K562 (cell line): ENCODE measurements around the gene LY6G6C. TPM values are rescaled to one million over a fixed set of nuclear protein-coding genes. Genes with fewer than 3 reads are reported as not detected.

Source experiments
- ATAC-seq: fragments of 200-7000 bp; cut with Tn5 transposase; 3 replicates; pipeline ENCODE4 v1.9.1; 2020; ENCODE audit warnings: moderate library complexity
- BruUV-seq: library from RNA; stranded (reverse); fragments of 400-500 nt; replicated peaks from 2 replicates; lab custom pipeline; 2021; lab: Mats Ljungman, UMichigan
- CTCF ChIA-PET: fragments of 300-600 bp; formaldehyde crosslinking; extraction: SDS; loops from one replicate; lab custom pipeline; 2021; ENCODE audit warnings: low intra/inter-chr PET ratio; lab: Yijun Ruan, JAX
- POLR2A ChIA-PET: fragments of 300-600, 350-650 bp; sonication (Branson Sonifier 250); formaldehyde crosslinking; extraction: SDS; loops from one replicate; lab custom pipeline; 2021; ENCODE audit warnings: antibody characterized with exemption, inconsistent platforms; lab: Yijun Ruan, JAX
- DNase-seq, 4 experiments: peaks; one replicate each; pipeline versions ENCODE4 v3.0.0 to v3.0.0-alpha.2; 2011 to 2018; ENCODE audit warnings: low spot score in 3 of 4, mixed read lengths in 3 of 4; ENCODE audit errors: extremely low read depth in 1 of 4
- FAIRE-seq: peaks from 2 replicates; lab custom pipeline; 2011; peaks lifted over from hg19 to GRCh38; lab: Jason Lieb, UNC
- H2AFZ ChIP-seq: 2 replicates; pipeline ENCODE4 v1.6.0; 2011; ENCODE audit warnings: low read depth, low read length, control low read depth, inconsistent platforms
- H3K27ac ChIP-seq: fragments of 200-600 bp; 3 replicates; pipeline ENCODE4 v1.8.0; 2011; ENCODE audit warnings: low read depth, mild to moderate bottlenecking, control low read depth, inconsistent platforms, low read length, moderate library complexity, mixed read lengths; ENCODE audit errors: extremely low read depth
- H3K27me3 ChIP-seq, 2 experiments: fragments of 300-600 bp in 1 of 2; 2 replicates in 1 of 2; 3 replicates in 1 of 2; pipeline versions ENCODE4 v1.6.0 to v1.8.0; 2011; ENCODE audit warnings: inconsistent platforms in 2 of 2, low read length in 2 of 2, mild to moderate bottlenecking in 1 of 2, mixed read lengths in 1 of 2, moderate library complexity in 1 of 2; ENCODE audit not compliant: control insufficient read depth in 2 of 2, insufficient read depth in 2 of 2
- H3K36me3 ChIP-seq: fragments of 300-600 bp; 3 replicates; pipeline ENCODE4 v1.8.0; 2011; ENCODE audit warnings: mild to moderate bottlenecking, low read length, inconsistent platforms; ENCODE audit not compliant: control insufficient read depth, insufficient read depth
- H3K4me1 ChIP-seq, 2 experiments: fragments of 200-600 bp in 1 of 2; replicated peaks in 1 of 2; 2 replicates in 1 of 2; 3 replicates in 1 of 2; pipeline versions ENCODE4 v1.5.1 to v1.8.0; 2011; ENCODE audit warnings: inconsistent platforms in 2 of 2, low read length in 2 of 2, mild to moderate bottlenecking in 1 of 2, mixed read lengths in 1 of 2, moderate library complexity in 1 of 2; ENCODE audit not compliant: control insufficient read depth in 2 of 2, insufficient read depth in 2 of 2
- H3K4me2 ChIP-seq: 2 replicates; pipeline ENCODE4 v1.6.1; 2011; ENCODE audit warnings: low read length, control low read depth, inconsistent platforms, mixed read lengths; ENCODE audit not compliant: insufficient read depth
- H3K4me3 ChIP-seq: fragments of 200-600 bp; sonication (generic), shearing (Covaris generic); 2 replicates; pipeline ENCODE4 v1.5.1; 2016; ENCODE audit warnings: control low read depth, inconsistent platforms
- H3K79me2 ChIP-seq: fragments of 200-600 bp; 3 replicates; pipeline ENCODE4 v1.8.0; 2011; ENCODE audit warnings: low read length, inconsistent platforms; ENCODE audit not compliant: control insufficient read depth, insufficient read depth
- H3K9ac ChIP-seq, 2 experiments: 2 replicates each; pipeline versions ENCODE4 v1.6.0 to v1.6.1; 2011; ENCODE audit warnings: low read depth in 2 of 2, low read length in 2 of 2, control low read depth in 1 of 2, inconsistent platforms in 1 of 2, mild to moderate bottlenecking in 1 of 2, mixed read lengths in 1 of 2; ENCODE audit not compliant: insufficient read depth in 1 of 2
- H3K9me1 ChIP-seq: one replicate; pipeline ENCODE4 v1.6.0; 2011; ENCODE audit warnings: inconsistent platforms, mild to moderate bottlenecking, low read length, moderate library complexity; ENCODE audit not compliant: control insufficient read depth, insufficient read depth
- H3K9me3 ChIP-seq: replicated peaks from 2 replicates; pipeline ENCODE4 v1.5.1; 2011; ENCODE audit warnings: low read depth, low read length, inconsistent platforms; ENCODE audit not compliant: control insufficient read depth, insufficient read depth
- H4K20me1 ChIP-seq: replicated peaks from 2 replicates; pipeline ENCODE4 v1.6.1; 2011; ENCODE audit warnings: low read length, inconsistent platforms, mixed read lengths; ENCODE audit not compliant: control insufficient read depth, insufficient read depth
- GABPB1 ChIP-seq: sonication (generic); formaldehyde crosslinking; IDR thresholded peaks from 2 replicates; pipeline ENCODE4 v1.8.0; 2022; ENCODE audit warnings: mild to moderate bottlenecking, missing genetic modification reagents
- TOE1 ChIP-seq, 2 experiments: fragments of 450-650 bp in 1 of 2; sonication (generic) in 1 of 2; formaldehyde crosslinking in 1 of 2; IDR thresholded peaks; 2 replicates each; pipeline versions ENCODE4 v1.7.1 to v1.8.0; 2016 to 2022; ENCODE audit warnings: borderline replicate concordance in 2 of 2, mild to moderate bottlenecking in 2 of 2, antibody characterized with exemption in 1 of 2, inconsistent platforms in 1 of 2, low read depth in 1 of 2, missing genetic modification reagents in 1 of 2, moderate library complexity in 1 of 2
- ZNF175 ChIP-seq: fragments of 200-800 bp; sonication (Bioruptor generic); IDR thresholded peaks from 2 replicates; pipeline ENCODE4 v1.6.1; 2016; ENCODE audit warnings: low read depth, mild to moderate bottlenecking, missing genetic modification characterization, missing compliant biosample characterization
- WGBS: fragments of 100-300 bp; shearing (Covaris generic); methylation state at CpG from one replicate; pipeline ENCODE4 v1.1.6; 2016; ENCODE audit warnings: low coverage, mixed read lengths; ENCODE audit not compliant: insufficient coverage; ENCODE audit errors: missing lambda C conversion rate; 5-methylcytosine and 5-hydroxymethylcytosine counted together
- in situ Hi-C: fragments of 300-500 bp; cut with MboI; formaldehyde crosslinking; loops from 4 replicates; pipeline ENCODE4 v1.15.0; 2018; ENCODE audit warnings: inconsistent platforms, mixed read lengths
- intact Hi-C: fragments of 100-400 bp; cut with micrococcal nuclease; formaldehyde crosslinking; loops from 2 replicates; pipeline ENCODE4 v1.14.2; 2022
- polyA plus RNA-seq, 8 experiments: library from polyadenylated mRNA; depleted of rRNA in 4 of 8; stranded (reverse) in 5 of 8; unstranded in 3 of 8; fragments of >200 nt; fragmentation: Nextera tagmentation in 2 of 8; fragmentation: Illumina TruSeq in 1 of 8; extraction: Ambion mirVana in 2 of 8; extraction: Trizol in 1 of 8; gene quantifications; 2 replicates each; pipeline versions ENCODE4 v1.2.1 to v1.2.3, GENCODE V29; 2011 to 2014; ENCODE audit warnings: inconsistent platforms in 1 of 8, missing spikeins in 1 of 8
- total RNA-seq, 7 experiments: library from RNA; depleted of rRNA in 6 of 7; stranded (reverse); fragments of >200 nt in 6 of 7; fragmentation: Illumina TruSeq in 2 of 7; extraction: Trizol in 2 of 7; gene quantifications; 2 replicates each; pipeline versions ENCODE4 v1.2.1 to v1.2.3, GENCODE V29; 2011 to 2021; ENCODE audit warnings: low replicate concordance in 1 of 7

Gene LY6G6C
- total and polyA plus RNA-seq, 9 of the 15 experiments (the other 6 are each of a cell fraction or from before 2014, with no cell fraction given), result 0.06 to 0.20 TPM; not detected in 7

DNA sequence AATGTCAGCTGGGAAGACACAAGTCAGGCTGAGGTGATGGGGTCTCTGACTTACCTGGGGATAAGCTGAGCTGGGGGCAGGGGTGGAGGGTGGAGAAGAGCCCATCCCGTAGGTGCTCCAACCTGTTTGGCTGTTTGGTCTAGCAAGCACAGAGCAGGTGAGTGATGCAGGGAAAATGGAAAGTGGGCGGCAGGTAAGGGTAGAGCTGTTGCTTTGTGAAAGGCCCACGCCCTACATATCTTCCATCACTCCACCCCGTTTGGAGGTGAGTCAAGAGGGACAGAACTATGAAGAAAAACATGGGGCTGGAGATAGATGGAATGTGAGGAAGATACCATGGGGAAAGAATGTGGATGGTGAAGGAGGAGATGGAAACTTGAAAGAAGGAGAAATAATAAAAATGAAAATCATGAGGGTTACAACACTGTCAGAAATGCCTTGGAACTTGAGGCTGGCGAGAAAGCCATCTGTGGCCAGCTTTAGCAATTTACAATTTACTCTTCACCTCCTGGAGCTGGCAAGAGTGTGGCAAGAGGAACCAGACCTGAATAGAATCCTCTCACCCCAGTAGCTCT lies 1.3 kb downstream of the LY6G6C start:
- Histone ChIP-seq H3K27ac (no peak overlapping the region), H3K4me3 (no peak overlapping the region), H2AFZ (no peak overlapping the region), H4K20me1 (no peaks in the 10 kb centered on the region)
- intact Hi-C loops, result no loop called here
- ATAC-seq, result no peak
- WGBS, result 35% methylated on average over 5 of the region's 5 CpGs
- TF ChIP-seq ZNF175 (CRISPR knock-in tag), result no peak
- TF ChIP-seq, all 486 proteins: peak for 0
- Histone ChIP-seq H3K9ac (peak overlapping the region in 1 of 2 experiments; percentile 61; a peak in 2 of 4 replicates), H3K36me3 (no peaks in the 10 kb centered on the region), H3K9me1 (no peaks in the 10 kb centered on the region), H3K4me2 (no peak overlapping the region), H3K79me2 (no peaks in the 10 kb centered on the region), H3K27me3 (no peaks in the 10 kb centered on the region), H3K4me1 (peaks cover 16 to 23% of the 10 kb centered on the region in 2 experiments; a peak in 4 of 5 replicates), H3K9me3 (no peaks in the 10 kb centered on the region)
- ChIA-PET POLR2A (interaction anchor here (0.7 to 15.0 kb wide), 9 partner anchors 8 to 146 kb away, joined by 3 to 236 read pairs (median 3); partner anchors contain the start of genes ABHD16A, CLIC1, DDAH2 and GPANK1), CTCF (no interaction called here)
- BruUV-seq, result no TSS peak
- DNase-seq, result no peak
- FAIRE-seq, result no peak
- in situ Hi-C loops, result no loop called here

DNA sequence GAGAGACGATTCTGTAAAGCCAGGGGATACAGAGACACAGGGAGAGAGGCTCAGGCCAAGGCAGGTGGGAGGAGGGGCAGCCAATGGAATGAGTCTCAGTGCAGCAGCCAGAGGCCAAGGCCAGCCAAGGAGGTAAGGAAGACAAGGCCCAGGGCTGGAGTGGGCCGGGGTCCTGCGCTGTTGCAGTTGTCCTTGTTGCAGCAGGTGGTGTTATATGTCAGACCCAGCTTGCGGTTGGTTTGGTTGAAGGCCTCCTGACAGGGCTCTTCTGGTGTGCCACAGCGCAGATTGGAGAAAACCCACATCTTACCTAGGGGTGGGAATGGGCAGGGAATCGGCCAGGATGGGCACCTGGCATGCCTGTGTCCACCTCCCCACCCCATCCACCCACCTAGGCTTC lies 2.5 kb downstream of the LY6G6C start:
- Histone ChIP-seq H3K9ac (peak overlapping the region in 1 of 2 experiments; percentile 69; a peak in 2 of 4 replicates), H3K9me3 (no peaks in the 10 kb centered on the region), H3K4me1 (peaks cover 21 to 23% of the 10 kb centered on the region in 2 experiments; a peak in 4 of 5 replicates), H3K9me1 (no peaks in the 10 kb centered on the region), H3K79me2 (no peaks in the 10 kb centered on the region), H4K20me1 (no peaks in the 10 kb centered on the region), H2AFZ (no peak overlapping the region), H3K36me3 (no peaks in the 10 kb centered on the region), H3K27me3 (no peaks in the 10 kb centered on the region), H3K4me2 (no peak overlapping the region), H3K4me3 (no peak overlapping the region), H3K27ac (no peak overlapping the region)
- ChIA-PET CTCF (no interaction called here), POLR2A (interaction anchor here (0.5 to 15.0 kb wide), 6 partner anchors 7 to 97 kb away, joined by 3 to 223 read pairs (median 3); partner anchors contain the start of genes ABHD16A, CLIC1, HSPA1A and LY6G6D)
- WGBS, result 52% methylated on average over 6 of the region's 6 CpGs
- TF ChIP-seq GABPB1 (CRISPR knock-in tag) (0 out of 2 replicates have a peak, but pooled peaks have one; percentile 33), TOE1 (IDR thresholded peaks at IDR 0.05; ENCODE audit: borderline replicate concordance) (no peak), TOE1 (CRISPR knock-in tag; IDR thresholded peaks at IDR 0.05; ENCODE audit: borderline replicate concordance, low read depth) (no peak)
- intact Hi-C loops (no loop called here), in situ Hi-C loops (no loop called here)
- DNase-seq, result no peak
- no peak for ATAC-seq
- no peak for FAIRE-seq
- BruUV-seq, result no TSS peak
